ENCODE measurements around the gene TMEM187. TPM values are rescaled to one million over a fixed set of nuclear protein-coding genes. Genes with fewer than 3 reads are reported as not detected.

The TMEM187 gene
- total and polyA plus RNA-seq, 2 donors (not counting 3 experiments of a cell fraction or from before 2014, with no cell fraction given), result 2.6 to 15.7 TPM

GRCh38 chrX:153960786-153961185 lies 11.8 kb upstream of the TMEM187 start:
- Histone ChIP-seq H3K9me1 (replicated peaks; ENCODE audit: control insufficient read depth, extremely low read depth, insufficient read depth, low read length) (no peaks in the 10 kb centered on the region), H3K9me3 (replicated peaks; ENCODE audit: control insufficient read depth, insufficient read depth, low read length) (no peaks in the 10 kb centered on the region), H3K9ac (replicated peaks; ENCODE audit: extremely low read depth, insufficient read depth, low read length) (no peak overlapping the region), H3K27ac (ENCODE audit: insufficient read depth, low read depth, low read length) (no peak overlapping the region), H3K27me3 (ENCODE audit: control insufficient read depth in 2 of 2, insufficient read depth in 2 of 2, low read length in 2 of 2) (no peaks in the 10 kb centered on the region), H3K4me2 (ENCODE audit: insufficient read depth, low read length) (no peak overlapping the region), H3K4me1 (ENCODE audit: control insufficient read depth, extremely low read depth, insufficient read depth, low read length) (no peaks in the 10 kb centered on the region), H3K4me3 (replicated peaks in 1 of 3; ENCODE audit: insufficient read depth in 1 of 3, low read depth in 1 of 3, low read length in 3 of 3) (no peak overlapping the region), H2AFZ (ENCODE audit: low read depth, low read length) (no peak overlapping the region), H3K79me2 (ENCODE audit: control insufficient read depth, insufficient read depth, low read length) (peaks cover 30% of the 10 kb centered on the region), H4K20me1 (replicated peaks; ENCODE audit: control insufficient read depth, extremely low read depth, insufficient read depth, low read length) (no peaks in the 10 kb centered on the region), H3K36me3 (ENCODE audit: control insufficient read depth in 2 of 2, extremely low read depth in 1 of 2, insufficient read depth in 2 of 2, low read length in 2 of 2) (peaks cover 11 to 57% of the 10 kb centered on the region in 2 experiments)
- no TSS peak for BruUV-seq (replicated peaks)
- dilution Hi-C loops (cut with MboI; ENCODE audit: extremely low pct_ligation_motif_present, low sequenced_read_pairs) (no loop called here), intact Hi-C loops (cut with micrococcal nuclease) (no loop called here)
- ChIA-PET CTCF (no interaction called here), POLR2A (no interaction called here)
- TF ChIP-seq FOS (IDR thresholded peaks at IDR 0.05; ENCODE audit: borderline replicate concordance, insufficient read depth, low read length), result no peak
- no peak for FAIRE-seq
- no peak for DNase-seq (ENCODE audit: low read depth, low spot score)

DNA sequence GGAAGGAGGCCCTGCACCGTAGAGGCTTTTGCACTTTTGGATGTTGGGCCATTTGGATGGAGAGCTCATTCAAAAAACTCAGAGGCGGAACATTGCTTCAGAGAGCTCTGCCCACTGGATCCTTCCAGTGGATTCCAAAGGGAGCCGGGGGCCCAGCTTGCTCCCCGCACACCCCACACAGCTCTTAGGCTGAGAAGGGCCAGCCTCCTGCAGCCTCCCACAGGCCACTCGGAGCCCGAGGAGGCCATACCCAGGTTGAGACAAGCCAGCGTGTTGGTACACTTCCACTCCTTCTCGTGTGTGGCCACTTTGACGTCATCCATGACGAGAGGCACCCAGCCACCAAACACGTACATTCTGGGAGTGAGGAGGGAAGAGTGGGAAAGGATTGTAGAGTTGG lies 11.3 kb upstream of the TMEM187 start:
- Histone ChIP-seq H3K27ac (ENCODE audit: insufficient read depth, low read depth, low read length) (no peak overlapping the region), H4K20me1 (replicated peaks; ENCODE audit: control insufficient read depth, extremely low read depth, insufficient read depth, low read length) (no peaks in the 10 kb centered on the region), H3K36me3 (ENCODE audit: control insufficient read depth in 2 of 2, extremely low read depth in 1 of 2, insufficient read depth in 2 of 2, low read length in 2 of 2) (peaks cover 9 to 52% of the 10 kb centered on the region in 2 experiments), H3K27me3 (ENCODE audit: control insufficient read depth in 2 of 2, insufficient read depth in 2 of 2, low read length in 2 of 2) (no peaks in the 10 kb centered on the region), H3K4me2 (ENCODE audit: insufficient read depth, low read length) (no peak overlapping the region), H3K9me3 (replicated peaks; ENCODE audit: control insufficient read depth, insufficient read depth, low read length) (no peaks in the 10 kb centered on the region), H3K79me2 (ENCODE audit: control insufficient read depth, insufficient read depth, low read length) (peaks cover 35% of the 10 kb centered on the region), H3K9ac (replicated peaks; ENCODE audit: extremely low read depth, insufficient read depth, low read length) (no peak overlapping the region), H3K4me3 (replicated peaks in 1 of 3; ENCODE audit: insufficient read depth in 1 of 3, low read depth in 1 of 3, low read length in 3 of 3) (no peak overlapping the region), H3K4me1 (ENCODE audit: control insufficient read depth, extremely low read depth, insufficient read depth, low read length) (no peaks in the 10 kb centered on the region), H3K9me1 (replicated peaks; ENCODE audit: control insufficient read depth, extremely low read depth, insufficient read depth, low read length) (no peaks in the 10 kb centered on the region), H2AFZ (ENCODE audit: low read depth, low read length) (no peak overlapping the region)
- ChIA-PET CTCF (interaction anchor here (0.7 kb wide), 1 partner anchor 14 kb away, joined by 3 read pairs; no protein-coding TSS in a partner anchor), POLR2A (no interaction called here)
- dilution Hi-C loops (cut with MboI; ENCODE audit: extremely low pct_ligation_motif_present, low sequenced_read_pairs), result no loop called here
- intact Hi-C loops (cut with micrococcal nuclease), result no loop called here
- FAIRE-seq (no peak), DNase-seq (ENCODE audit: low read depth, low spot score) (no peak)
- no TSS peak for BruUV-seq (replicated peaks)
- TF ChIP-seq JUN (IDR thresholded peaks at IDR 0.05; ENCODE audit: borderline replicate concordance, insufficient read depth, insufficient read length, low read depth), result no peak
- TF ChIP-seq CTCF (IDR thresholded peaks at IDR 0.05; ENCODE audit: extremely low read depth in 1 of 2, insufficient read depth in 1 of 2, low read depth in 1 of 2, low read length in 2 of 2), result no peak
- no peak for TF ChIP-seq MAX (IDR thresholded peaks at IDR 0.05; ENCODE audit: insufficient read depth, insufficient read length)
- no peak for TF ChIP-seq FOS (IDR thresholded peaks at IDR 0.05; ENCODE audit: borderline replicate concordance, insufficient read depth, low read length)
- TF ChIP-seq EZH2 (IDR thresholded peaks at IDR 0.05; ENCODE audit: borderline replicate concordance, low read depth, low read length, severe bottlenecking), result no peak
- TF ChIP-seq GATA2 (IDR thresholded peaks at IDR 0.05; ENCODE audit: insufficient read depth, insufficient read length, low read depth, low read length), result no peak
- TF ChIP-seq POLR2A (IDR thresholded peaks at IDR 0.05; ENCODE audit: low read depth, low read length), result no peak
- no peak for TF ChIP-seq MYC (IDR thresholded peaks at IDR 0.05; ENCODE audit: low read depth, low read length)
- no peak for TF ChIP-seq POLR2AphosphoS5 (IDR thresholded peaks at IDR 0.05; ENCODE audit: insufficient read depth, low read depth, low read length)

Measured in endothelial cell of umbilical vein (primary cell).